Mononuclear cell (primary cell): ENCODE measurements around the gene PDE4B. TPM values are rescaled to one million over a fixed set of nuclear protein-coding genes. Genes with fewer than 3 reads are reported as not detected.

Source experiments
- H3K27me3 ChIP-seq: 2 replicates; pipeline ENCODE4 v1.6.0; 2011; ENCODE audit warnings: low read length, control low read depth; ENCODE audit not compliant: insufficient read depth
- H3K4me1 ChIP-seq: 2 replicates; pipeline ENCODE4 v1.5.1; 2011; ENCODE audit warnings: mild to moderate bottlenecking, low read length, control low read depth; ENCODE audit not compliant: insufficient read depth
- H3K4me3 ChIP-seq: 2 replicates; pipeline ENCODE4 v1.5.1; 2011; ENCODE audit warnings: mild to moderate bottlenecking, low read length, moderate library complexity
- H3K9me3 ChIP-seq: 2 replicates; pipeline ENCODE4 v1.5.1; 2011; ENCODE audit warnings: low read depth, mild to moderate bottlenecking, control low read depth, low read length
- total RNA-seq: library from RNA; depleted of rRNA; stranded (reverse); fragments of >200 nt; gene quantifications from one replicate; pipeline ENCODE4 v1.2.3, GENCODE V29; 2012

Gene PDE4B
- total RNA-seq, 1 donor = 518 TPM

- Histone ChIP-seq H3K9me3 (no peaks in the 10 kb centered on the region), H3K4me3 (no peak overlapping the region), H3K27me3 (no peaks in the 10 kb centered on the region), H3K4me1 (no peaks in the 10 kb centered on the region)
Measured at GRCh38 chr1:66176832-66177231, 384.1 kb downstream of the PDE4B start.

GRCh38 chr1:66177510-66177909 is 384.8 kb downstream of the PDE4B start:
- H3K4me3 ChIP-seq = no peak overlapping the region
- no peaks in the 10 kb centered on the region for H3K27me3 ChIP-seq
- H3K9me3 ChIP-seq = no peaks in the 10 kb centered on the region
- no peaks in the 10 kb centered on the region for H3K4me1 ChIP-seq

- H3K4me1 ChIP-seq = no peaks in the 10 kb centered on the region
- H3K4me3 ChIP-seq = no peak overlapping the region
- no peaks in the 10 kb centered on the region for H3K9me3 ChIP-seq
- H3K27me3 ChIP-seq = no peaks in the 10 kb centered on the region
Measured at GRCh38 chr1:66182026-66182425, 389.3 kb downstream of the PDE4B start.

GRCh38 chr1:66182551-66183178 is 390.0 kb downstream of the PDE4B start:
- Histone ChIP-seq H3K27me3 (no peaks in the 10 kb centered on the region), H3K4me1 (no peaks in the 10 kb centered on the region), H3K9me3 (no peaks in the 10 kb centered on the region), H3K4me3 (no peak overlapping the region)

- Histone ChIP-seq H3K4me3 (no peak overlapping the region), H3K27me3 (no peaks in the 10 kb centered on the region), H3K4me1 (no peaks in the 10 kb centered on the region), H3K9me3 (no peaks in the 10 kb centered on the region)
Measured at GRCh38 chr1:66183400-66183799, 390.7 kb downstream of the PDE4B start.

- Histone ChIP-seq H3K4me1 (no peaks in the 10 kb centered on the region), H3K27me3 (no peaks in the 10 kb centered on the region), H3K4me3 (no peak overlapping the region), H3K9me3 (no peaks in the 10 kb centered on the region)
Measured at GRCh38 chr1:66197120-66197519, 404.4 kb downstream of the PDE4B start.

GRCh38 chr1:66197785-66198184 is 405.1 kb downstream of the PDE4B start:
- Histone ChIP-seq H3K27me3 (no peaks in the 10 kb centered on the region), H3K4me3 (no peak overlapping the region), H3K4me1 (no peaks in the 10 kb centered on the region)

GRCh38 chr1:66206563-66207144 is 414.0 kb downstream of the PDE4B start:
- Histone ChIP-seq H3K4me1 (no peaks in the 10 kb centered on the region), H3K9me3 (no peaks in the 10 kb centered on the region), H3K4me3 (no peak overlapping the region), H3K27me3 (no peaks in the 10 kb centered on the region)

More at GRCh38 chr1:66197785-66198184, 405.1 kb downstream of the PDE4B start:
- no peaks in the 10 kb centered on the region for H3K9me3 ChIP-seq

GRCh38 chr1:66207484-66207883 is 414.8 kb downstream of the PDE4B start:
- H3K9me3 ChIP-seq = no peaks in the 10 kb centered on the region
- H3K27me3 ChIP-seq = no peaks in the 10 kb centered on the region
- H3K4me3 ChIP-seq = no peak overlapping the region
- H3K4me1 ChIP-seq = no peaks in the 10 kb centered on the region

- Histone ChIP-seq H3K27me3 (no peaks in the 10 kb centered on the region), H3K4me1 (no peaks in the 10 kb centered on the region), H3K4me3 (no peak overlapping the region), H3K9me3 (no peaks in the 10 kb centered on the region)
Measured at GRCh38 chr1:66208632-66209031, 415.9 kb downstream of the PDE4B start.

- Histone ChIP-seq H3K4me3 (no peak overlapping the region), H3K27me3 (no peaks in the 10 kb centered on the region), H3K9me3 (no peaks in the 10 kb centered on the region), H3K4me1 (no peaks in the 10 kb centered on the region)
Measured at GRCh38 chr1:66210635-66211244, 418.0 kb downstream of the PDE4B start.

GRCh38 chr1:66211521-66211920 is 418.8 kb downstream of the PDE4B start:
- H3K4me1 ChIP-seq = no peaks in the 10 kb centered on the region
- H3K9me3 ChIP-seq = no peaks in the 10 kb centered on the region
- no peak overlapping the region for H3K4me3 ChIP-seq
- no peaks in the 10 kb centered on the region for H3K27me3 ChIP-seq

- Histone ChIP-seq H3K4me3 (no peak overlapping the region), H3K4me1 (no peaks in the 10 kb centered on the region), H3K9me3 (no peaks in the 10 kb centered on the region), H3K27me3 (no peaks in the 10 kb centered on the region)
Measured at GRCh38 chr1:66213491-66213890, 420.8 kb downstream of the PDE4B start.

GRCh38 chr1:66214901-66215300 is 422.2 kb downstream of the PDE4B start:
- Histone ChIP-seq H3K4me3 (no peak overlapping the region), H3K9me3 (no peaks in the 10 kb centered on the region), H3K4me1 (no peaks in the 10 kb centered on the region)

GRCh38 chr1:66217021-66217420 is 424.3 kb downstream of the PDE4B start:
- Histone ChIP-seq H3K27me3 (no peaks in the 10 kb centered on the region), H3K4me3 (no peak overlapping the region), H3K4me1 (no peaks in the 10 kb centered on the region), H3K9me3 (no peaks in the 10 kb centered on the region)

More at GRCh38 chr1:66214901-66215300, 422.2 kb downstream of the PDE4B start:
- H3K27me3 ChIP-seq = no peaks in the 10 kb centered on the region

GRCh38 chr1:66217561-66217960 is 424.9 kb downstream of the PDE4B start:
- no peak overlapping the region for H3K4me3 ChIP-seq
- no peaks in the 10 kb centered on the region for H3K27me3 ChIP-seq
- H3K4me1 ChIP-seq = no peaks in the 10 kb centered on the region
- H3K9me3 ChIP-seq = no peaks in the 10 kb centered on the region
